Astrocyte of the spinal cord (primary cell): ENCODE data around the gene C1orf174.

Experiments used
- DNase-seq: peaks from one replicate; pipeline ENCODE4 v3.0.0; 2011; ENCODE audit warnings: low read depth, low spot score
- H3K4me3 ChIP-seq: 2 replicates; pipeline ENCODE4 v1.5.1; 2011; ENCODE audit warnings: low read depth, mild to moderate bottlenecking, low read length, moderate library complexity
- CTCF ChIP-seq: IDR thresholded peaks from 2 replicates; pipeline ENCODE4 v1.5.1; 2012; ENCODE audit warnings: low read depth, mild to moderate bottlenecking, low read length, inconsistent platforms
- in situ Hi-C: cut with HindIII; loops from 2 replicates; pipeline ENCODE4 v1.10.0; 2017; ENCODE audit warnings: low sequenced_read_pairs

C1orf174 gene

GRCh38 chr1:3925256-3925655, 25.2 kb upstream of the C1orf174 start:
- H3K4me3 ChIP-seq: no peak overlapping the region
- no peak for DNase-seq
- in situ Hi-C loops: no loop called here
- no peak for TF ChIP-seq CTCF

GRCh38 chr1:3924825-3925220, 24.8 kb upstream of the C1orf174 start:
- no peak overlapping the region for H3K4me3 ChIP-seq
- TF ChIP-seq CTCF: no peak
- in situ Hi-C loops: no loop called here
- DNase-seq: no peak

GRCh38 chr1:3924186-3924824, 24.2 kb upstream of the C1orf174 start:
- no peak for DNase-seq

GRCh38 chr1:3923378-3924185, 23.5 kb upstream of the C1orf174 start:
- no peak overlapping the region for H3K4me3 ChIP-seq
- no peak for DNase-seq
- no peak for TF ChIP-seq CTCF
- in situ Hi-C loops: no loop called here

More at GRCh38 chr1:3924186-3924824, 24.2 kb upstream of the C1orf174 start:
- in situ Hi-C loops: no loop called here
- TF ChIP-seq CTCF: no peak
- no peak overlapping the region for H3K4me3 ChIP-seq

GRCh38 chr1:3922851-3923250, 22.8 kb upstream of the C1orf174 start:
- no peak for TF ChIP-seq CTCF
- in situ Hi-C loops: no loop called here
- DNase-seq: no peak
- H3K4me3 ChIP-seq: no peak overlapping the region

GRCh38 chr1:3922201-3922725, 22.2 kb upstream of the C1orf174 start:
- no peak for DNase-seq
- TF ChIP-seq CTCF: no peak
- in situ Hi-C loops: no loop called here
- H3K4me3 ChIP-seq: no peak overlapping the region
